GM21786 (cell line): Measurements from ENCODE around the gene PRH1.

Experiments used
- ATAC-seq: cut with Tn5 transposase; IDR thresholded peaks from one replicate; pipeline ENCODE4 v1.9.1; 2021; ENCODE audit not compliant: unreplicated experiment

Gene PRH1

DNA sequence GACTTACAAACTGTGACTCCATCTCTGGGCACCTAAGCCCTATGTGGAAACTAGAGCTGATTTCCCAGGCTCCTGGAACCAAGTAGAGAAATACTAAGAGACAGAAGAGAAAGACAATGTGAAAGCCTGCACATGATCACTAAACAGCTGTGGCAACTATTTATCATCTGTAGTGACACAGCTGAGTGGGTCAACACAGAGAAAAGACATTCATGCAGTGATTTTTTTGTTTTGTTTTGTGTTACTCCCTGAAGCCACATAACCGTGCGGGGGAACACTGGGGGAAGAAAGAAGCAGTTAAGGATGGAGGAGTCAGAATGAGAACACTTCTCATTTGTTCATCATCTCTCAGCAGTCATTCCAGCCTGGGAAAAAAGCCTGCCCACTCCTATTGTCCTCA lies 36.3 kb downstream of the PRH1 start:
- ATAC-seq, result no peak

DNA sequence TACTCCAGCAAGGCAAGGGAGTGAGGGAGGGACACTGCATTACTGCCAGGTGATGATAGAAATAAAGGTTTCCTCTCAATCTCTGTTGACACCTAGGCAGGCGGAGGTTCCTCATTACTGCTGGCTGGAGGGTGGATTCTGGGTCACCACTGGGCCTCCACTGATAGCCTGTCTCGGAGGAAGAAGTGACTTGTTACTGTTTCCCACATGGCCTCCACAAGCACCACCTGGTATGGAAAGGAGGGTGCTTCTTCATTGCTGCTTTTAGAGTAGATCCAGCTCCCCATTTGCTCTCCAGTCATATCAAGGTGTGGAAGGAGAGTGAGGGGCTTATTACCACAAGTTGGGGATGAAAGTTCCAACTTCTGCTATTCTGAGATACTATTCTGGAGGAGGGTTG lies 41.2 kb downstream of the PRH1 start:
- no peak for ATAC-seq

DNA sequence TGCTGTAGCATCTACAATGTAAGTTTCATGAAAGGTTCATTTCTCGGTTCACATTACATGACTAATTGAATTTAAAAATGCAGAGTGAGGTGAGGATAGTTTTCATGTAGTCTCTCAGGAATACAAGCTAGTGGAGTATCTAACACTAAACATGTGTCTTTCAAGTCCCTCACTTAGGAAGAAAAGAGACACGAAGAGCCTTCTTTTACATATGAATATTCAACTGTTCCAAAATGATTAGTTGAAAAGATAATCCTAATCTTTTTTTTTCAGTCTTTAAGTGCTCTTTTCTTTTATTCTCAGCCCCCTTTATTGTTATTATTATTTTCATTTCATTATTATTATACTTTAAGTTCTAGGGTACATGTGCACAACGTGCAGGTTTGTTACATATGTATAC lies 45.6 kb downstream of the PRH1 start:
- no peak for ATAC-seq
